ENCODE data around the gene AP1S1. TPM values are rescaled to one million over a fixed set of nuclear protein-coding genes. Genes with fewer than 3 reads are reported as not detected.
A peak's percentile ranks its signal among the peaks of the same experiment; 100 is the strongest.

AP1S1 gene
- total and polyA plus RNA-seq, 2 donors (not counting 3 experiments of a cell fraction or from before 2014, with no cell fraction given) = 93.3 to 106 TPM

GRCh38 chr7:101159696-101160674 is 5.7 kb downstream of the AP1S1 start:
- no peaks in the 10 kb centered on the region for H4K20me1 ChIP-seq (replicated peaks; ENCODE audit: control insufficient read depth, extremely low read depth, insufficient read depth, low read length)
- no peak overlapping the region for H2AFZ ChIP-seq (ENCODE audit: low read depth, low read length)
- intact Hi-C loops (cut with micrococcal nuclease) = loop anchor here (10.0 kb wide), 1 partner anchor 265 kb away; the partner anchor contains the start of gene ACHE
- H3K27me3 ChIP-seq (ENCODE audit: control insufficient read depth in 2 of 2, insufficient read depth in 2 of 2, low read length in 2 of 2) = peaks cover 12 to 17% of the 10 kb centered on the region in 2 experiments
- H3K27ac ChIP-seq (ENCODE audit: insufficient read depth, low read depth, low read length) = no peak overlapping the region
- CTCF ChIA-PET = interaction anchor here (0.7 to 2.0 kb wide), 4 partner anchors 11 to 123 kb away, joined by 3 to 4 read pairs (median 3); no protein-coding TSS in a partner anchor
- DNase-seq (ENCODE audit: low read depth, low spot score) (no peak), FAIRE-seq (no peak)
- dilution Hi-C loops (cut with MboI; ENCODE audit: extremely low pct_ligation_motif_present, low sequenced_read_pairs) = no loop called here
- TF ChIP-seq GATA2 (IDR thresholded peaks at IDR 0.05; ENCODE audit: insufficient read depth, insufficient read length, low read depth, low read length) (no peak), FOS (IDR thresholded peaks at IDR 0.05; ENCODE audit: borderline replicate concordance, insufficient read depth, low read length) (peak; percentile 20)
- BruUV-seq (replicated peaks) = no TSS peak
- peaks cover 6% of the 10 kb centered on the region for H3K79me2 ChIP-seq (ENCODE audit: control insufficient read depth, insufficient read depth, low read length)
- peaks cover 18% of the 10 kb centered on the region for H3K4me1 ChIP-seq (ENCODE audit: control insufficient read depth, extremely low read depth, insufficient read depth, low read length)
- H3K4me2 ChIP-seq (ENCODE audit: insufficient read depth, low read length) = no peak overlapping the region
- POLR2A ChIA-PET = interaction anchor here (0.6 kb wide), 1 partner anchor 522 kb away, joined by 5 read pairs; no protein-coding TSS in a partner anchor
- H3K9me3 ChIP-seq (replicated peaks; ENCODE audit: control insufficient read depth, insufficient read depth, low read length) = no peaks in the 10 kb centered on the region
- no peak overlapping the region for H3K4me3 ChIP-seq (replicated peaks in 1 of 3; ENCODE audit: insufficient read depth in 1 of 3, low read depth in 1 of 3, low read length in 3 of 3)
- peaks cover 5 to 19% of the 10 kb centered on the region in 2 experiments for H3K36me3 ChIP-seq (ENCODE audit: control insufficient read depth in 2 of 2, extremely low read depth in 1 of 2, insufficient read depth in 2 of 2, low read length in 2 of 2)
- H3K9ac ChIP-seq (replicated peaks; ENCODE audit: extremely low read depth, insufficient read depth, low read length) = no peak overlapping the region
- H3K9me1 ChIP-seq (replicated peaks; ENCODE audit: control insufficient read depth, extremely low read depth, insufficient read depth, low read length) = no peaks in the 10 kb centered on the region

DNA sequence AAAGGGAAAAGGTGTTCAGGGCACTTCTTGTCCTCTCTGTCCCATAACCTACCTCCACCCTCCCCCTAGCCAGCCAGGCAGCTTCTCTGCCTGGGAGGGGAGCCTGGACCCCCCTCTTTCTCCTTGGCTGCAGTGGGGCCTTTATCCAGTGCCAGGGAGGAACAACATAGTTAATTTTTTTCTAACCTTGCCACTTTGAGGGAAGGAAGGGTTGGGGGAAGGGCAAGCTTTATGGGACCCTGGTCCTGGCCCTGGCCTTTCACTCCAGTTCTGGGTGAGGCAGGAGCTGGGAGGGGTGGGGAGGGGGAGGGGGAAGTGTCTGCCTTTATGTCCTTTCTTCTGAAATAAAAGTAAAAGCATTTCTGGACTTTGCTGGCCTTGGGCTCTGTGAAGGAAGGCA is 6.6 kb downstream of the AP1S1 start:
- Histone ChIP-seq H2AFZ (ENCODE audit: low read depth, low read length) (no peak overlapping the region), H3K4me3 (replicated peaks in 1 of 3; ENCODE audit: insufficient read depth in 1 of 3, low read depth in 1 of 3, low read length in 3 of 3) (no peak overlapping the region), H4K20me1 (replicated peaks; ENCODE audit: control insufficient read depth, extremely low read depth, insufficient read depth, low read length) (no peaks in the 10 kb centered on the region), H3K79me2 (ENCODE audit: control insufficient read depth, insufficient read depth, low read length) (no peaks in the 10 kb centered on the region), H3K36me3 (ENCODE audit: control insufficient read depth in 2 of 2, extremely low read depth in 1 of 2, insufficient read depth in 2 of 2, low read length in 2 of 2) (peaks cover 5 to 19% of the 10 kb centered on the region in 2 experiments), H3K27me3 (ENCODE audit: control insufficient read depth in 2 of 2, insufficient read depth in 2 of 2, low read length in 2 of 2) (peaks cover 16 to 24% of the 10 kb centered on the region in 2 experiments), H3K9me3 (replicated peaks; ENCODE audit: control insufficient read depth, insufficient read depth, low read length) (no peaks in the 10 kb centered on the region), H3K4me2 (ENCODE audit: insufficient read depth, low read length) (no peak overlapping the region), H3K9me1 (replicated peaks; ENCODE audit: control insufficient read depth, extremely low read depth, insufficient read depth, low read length) (no peaks in the 10 kb centered on the region), H3K9ac (replicated peaks; ENCODE audit: extremely low read depth, insufficient read depth, low read length) (no peak overlapping the region), H3K4me1 (ENCODE audit: control insufficient read depth, extremely low read depth, insufficient read depth, low read length) (peaks cover 16% of the 10 kb centered on the region), H3K27ac (ENCODE audit: insufficient read depth, low read depth, low read length) (no peak overlapping the region)
- ChIA-PET POLR2A (no interaction called here), CTCF (interaction anchor here (0.7 to 1.4 kb wide), 2 partner anchors 17 to 66 kb away, joined by 3 read pairs; no protein-coding TSS in a partner anchor)
- FAIRE-seq = no peak
- TF ChIP-seq JUN (IDR thresholded peaks at IDR 0.05; ENCODE audit: borderline replicate concordance, insufficient read depth, insufficient read length, low read depth) = no peak
- no peak for TF ChIP-seq MYC (IDR thresholded peaks at IDR 0.05; ENCODE audit: low read depth, low read length)
- no peak for TF ChIP-seq MAX (IDR thresholded peaks at IDR 0.05; ENCODE audit: insufficient read depth, insufficient read length)
- no peak for TF ChIP-seq POLR2AphosphoS5 (IDR thresholded peaks at IDR 0.05; ENCODE audit: insufficient read depth, low read depth, low read length)
- TF ChIP-seq FOS (IDR thresholded peaks at IDR 0.05; ENCODE audit: borderline replicate concordance, insufficient read depth, low read length) = no peak
- TF ChIP-seq EZH2 (IDR thresholded peaks at IDR 0.05; ENCODE audit: borderline replicate concordance, low read depth, low read length, severe bottlenecking) = no peak
- TF ChIP-seq GATA2 (IDR thresholded peaks at IDR 0.05; ENCODE audit: insufficient read depth, insufficient read length, low read depth, low read length) = no peak
- no peak for TF ChIP-seq POLR2A (IDR thresholded peaks at IDR 0.05; ENCODE audit: low read depth, low read length)
- TF ChIP-seq, protein P1, sequence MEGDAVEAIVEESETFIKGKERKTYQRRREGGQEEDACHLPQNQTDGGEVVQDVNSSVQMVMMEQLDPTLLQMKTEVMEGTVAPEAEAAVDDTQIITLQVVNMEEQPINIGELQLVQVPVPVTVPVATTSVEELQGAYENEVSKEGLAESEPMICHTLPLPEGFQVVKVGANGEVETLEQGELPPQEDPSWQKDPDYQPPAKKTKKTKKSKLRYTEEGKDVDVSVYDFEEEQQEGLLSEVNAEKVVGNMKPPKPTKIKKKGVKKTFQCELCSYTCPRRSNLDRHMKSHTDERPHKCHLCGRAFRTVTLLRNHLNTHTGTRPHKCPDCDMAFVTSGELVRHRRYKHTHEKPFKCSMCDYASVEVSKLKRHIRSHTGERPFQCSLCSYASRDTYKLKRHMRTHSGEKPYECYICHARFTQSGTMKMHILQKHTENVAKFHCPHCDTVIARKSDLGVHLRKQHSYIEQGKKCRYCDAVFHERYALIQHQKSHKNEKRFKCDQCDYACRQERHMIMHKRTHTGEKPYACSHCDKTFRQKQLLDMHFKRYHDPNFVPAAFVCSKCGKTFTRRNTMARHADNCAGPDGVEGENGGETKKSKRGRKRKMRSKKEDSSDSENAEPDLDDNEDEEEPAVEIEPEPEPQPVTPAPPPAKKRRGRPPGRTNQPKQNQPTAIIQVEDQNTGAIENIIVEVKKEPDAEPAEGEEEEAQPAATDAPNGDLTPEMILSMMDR (IDR thresholded peaks at IDR 0.05; ENCODE audit: extremely low read depth in 1 of 2, insufficient read depth in 1 of 2, low read depth in 1 of 2, low read length in 2 of 2) = no peak
- intact Hi-C loops (cut with micrococcal nuclease) = loop anchor here (10.0 kb wide), 1 partner anchor 266 kb away; the partner anchor contains the start of gene ACHE
- no peak for DNase-seq (ENCODE audit: low read depth, low spot score)
- BruUV-seq (replicated peaks) = no TSS peak
- dilution Hi-C loops (cut with MboI; ENCODE audit: extremely low pct_ligation_motif_present, low sequenced_read_pairs) = no loop called here

Data from endothelial cell of umbilical vein (primary cell).